ENCODE measurements around the gene ASTN1.

DNA sequence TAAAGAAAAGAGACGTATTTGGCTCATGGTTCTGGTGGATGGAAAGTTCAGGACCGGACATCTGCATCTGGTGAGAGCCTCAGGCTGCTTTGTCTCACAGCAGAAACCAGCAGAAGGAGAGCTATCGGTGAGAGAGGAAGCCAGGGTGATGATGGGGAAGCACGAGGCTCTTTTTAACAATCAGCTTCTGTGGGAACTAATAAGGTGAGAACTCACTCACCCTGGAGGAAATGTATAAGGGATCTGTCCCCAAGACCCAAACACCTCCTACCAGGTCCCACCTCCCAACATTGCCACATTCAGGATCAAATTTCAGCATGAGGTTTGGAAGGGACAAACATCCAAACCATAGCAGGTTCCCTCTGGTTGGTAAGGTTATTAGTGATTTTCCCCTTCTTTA lies 32.8 kb downstream of the ASTN1 start:
- TF ChIP-seq EZH2 (IDR thresholded peaks at IDR 0.05; ENCODE audit: low read depth) = no peak
- TF ChIP-seq CTCF (conservative IDR thresholded peaks at IDR 0.05) = no peak
